Transverse colon (tissue), 4 donors: ENCODE measurements around the gene LMO1. TPM values are rescaled to one million over a fixed set of nuclear protein-coding genes. Genes with fewer than 3 reads are reported as not detected.

Experiments used
- DNase-seq: peaks from one replicate; pipeline ENCODE4 v3.0.0-alpha.2; 2019
- H3K27ac ChIP-seq, 4 donors: fragments of 200-600 bp; sonication (generic); 2 replicates each; pipeline ENCODE4 v1.5.1; 2016 to 2018; ENCODE audit warnings: inconsistent platforms in 4 of 4
- H3K27me3 ChIP-seq: fragments of 200-600 bp; sonication (generic); 2 replicates; pipeline ENCODE4 v1.5.1; 2017; ENCODE audit warnings: inconsistent platforms
- H3K36me3 ChIP-seq, 4 donors: fragments of 200-600 bp; sonication (generic); 2 replicates each; pipeline ENCODE4 v1.5.1; 2017 to 2019; ENCODE audit warnings: inconsistent platforms in 4 of 4
- H3K4me1 ChIP-seq, 4 donors: fragments of 200-600 bp; sonication (generic); 2 replicates each; pipeline ENCODE4 v1.5.1; 2017 to 2020; ENCODE audit warnings: inconsistent platforms in 4 of 4
- H3K4me3 ChIP-seq, 4 donors: fragments of 200-600 bp; sonication (generic); 1 replicate in 1 of 4; 2 replicates in 3 of 4; pipeline versions ENCODE4 v1.5.1 to v1.6.1; 2017 to 2019; ENCODE audit warnings: inconsistent platforms in 4 of 4
- H3K9me3 ChIP-seq, 2 donors: fragments of 200-600 bp; sonication (generic); 2 replicates each; pipeline ENCODE4 v1.5.1; 2017 to 2019; ENCODE audit warnings: inconsistent platforms in 2 of 2
- CTCF ChIP-seq, 5 experiments: fragments of 200-600 bp in 3 of 5; fragments of 450-650 bp in 2 of 5; sonication (generic) in 3 of 5; IDR thresholded peaks; 1 replicate in 2 of 5; 2 replicates in 3 of 5; pipeline ENCODE4 v1.5.1; 2016 to 2017; ENCODE audit warnings: antibody characterized with exemption in 5 of 5, inconsistent platforms in 3 of 5, mild to moderate bottlenecking in 2 of 5, moderate library complexity in 1 of 5
- EP300 ChIP-seq: sonication (generic); formaldehyde crosslinking; IDR thresholded peaks from one replicate; pipeline ENCODE4 v1.6.1; 2017; ENCODE audit warnings: antibody characterized with exemption, low read depth
- POLR2A ChIP-seq: fragments of 450-650 bp; IDR thresholded peaks from one replicate; pipeline ENCODE4 v1.6.1; 2016; ENCODE audit warnings: antibody characterized with exemption, mild to moderate bottlenecking, moderate library complexity
- POLR2AphosphoS5 ChIP-seq, 3 donors: sonication (generic); formaldehyde crosslinking; IDR thresholded peaks; one replicate each; pipeline ENCODE4 v1.6.1; 2016; ENCODE audit warnings: antibody characterized with exemption in 3 of 3
- WGBS, 2 donors: methylation state at CpG; one replicate each; pipeline ENCODE4 v1.1.5; 2018; ENCODE audit warnings: low coverage in 1 of 2; 5-methylcytosine and 5-hydroxymethylcytosine counted together
- in situ Hi-C, 4 donors: fragments of 200-750 bp; cut with MboI; loops; one replicate each; pipeline versions ENCODE4 v1.15.0 to v1.15.1; 2017; ENCODE audit warnings: low sequenced_read_pairs in 3 of 4, low pct_ligation_motif_present in 1 of 4, low pct_unique_long_range_greater_than_20kb in 1 of 4
- intact Hi-C: fragments of 100-400 bp; cut with DNase I; formaldehyde crosslinking; loops from one replicate; pipeline ENCODE4 v1.15.1; 2023; ENCODE audit warnings: low total_unique reads
- total RNA-seq, 4 donors: library from RNA; depleted of rRNA; stranded (reverse); fragments of >200 nt; gene quantifications; one replicate each; pipeline ENCODE4 v1.1.0, GENCODE V29; 2016

LMO1 gene
- total RNA-seq, 4 donors from 2014 or later, result not detected

- no peak overlapping the region for H3K4me3 ChIP-seq
- in situ Hi-C loops (loop anchor here in 3 of 4 donors (10.0 kb wide), 1 partner anchor 341 kb away; no protein-coding TSS in a partner anchor), intact Hi-C loops (loop anchor here (2.0 kb wide), 1 partner anchor 343 kb away; no protein-coding TSS in a partner anchor)
- peak; percentile 75 for DNase-seq
- 61% methylated on average over 13 of the region's 13 CpGs; no CpG with 5 or more reads in 1 of the 2 donors for WGBS, 2 donors
- H3K36me3 ChIP-seq, result no peaks in the 10 kb centered on the region
- no peaks in the 10 kb centered on the region for H3K27me3 ChIP-seq
- H3K27ac ChIP-seq, result peak overlapping the region in 2 of 4 donors; percentile 52 to 66
- no peak for TF ChIP-seq CTCF (IDR thresholded peaks at IDR 0.05)
- no peak for TF ChIP-seq POLR2A
- TF ChIP-seq EP300, result no peak
- TF ChIP-seq POLR2AphosphoS5 (IDR thresholded peaks at IDR 0.05), result peak in 1 of 3 donors; percentile 67
- peaks cover 0 to 29% (median 16%) of the 10 kb centered on the region in 4 donors for H3K4me1 ChIP-seq
- H3K9me3 ChIP-seq, result no peaks in the 10 kb centered on the region
Observed at GRCh38 chr11:8224161-8224591, 39.5 kb downstream of the LMO1 start.

GRCh38 chr11:8223513-8223900 is 40.2 kb downstream of the LMO1 start:
- Histone ChIP-seq H3K4me1 (peaks cover 0 to 25% (median 16%) of the 10 kb centered on the region in 4 donors), H3K27me3 (no peaks in the 10 kb centered on the region), H3K9me3 (no peaks in the 10 kb centered on the region), H3K36me3 (no peaks in the 10 kb centered on the region), H3K27ac (peak overlapping the region in 2 of 4 donors; percentile 19 to 66), H3K4me3 (no peak overlapping the region)
- TF ChIP-seq POLR2AphosphoS5 (IDR thresholded peaks at IDR 0.05) (no peak), CTCF (IDR thresholded peaks at IDR 0.05) (no peak), EP300 (no peak), POLR2A (no peak)
- intact Hi-C loops (no loop called here), in situ Hi-C loops (loop anchor here in 3 of 4 donors (10.0 kb wide), 1 partner anchor 341 kb away; no protein-coding TSS in a partner anchor)
- no peak for DNase-seq
- 77 to 83% methylated on average over 3 to 6 of the region's 6 CpGs for WGBS, 2 donors

GRCh38 chr11:8222820-8223512 is 40.7 kb downstream of the LMO1 start:
- Histone ChIP-seq H3K4me1 (peaks cover 0 to 25% (median 16%) of the 10 kb centered on the region in 4 donors), H3K27me3 (no peaks in the 10 kb centered on the region), H3K4me3 (no peak overlapping the region), H3K27ac (peak overlapping the region in 2 of 4 donors; percentile 28 to 66), H3K9me3 (no peaks in the 10 kb centered on the region), H3K36me3 (no peaks in the 10 kb centered on the region)
- no peak for TF ChIP-seq EP300
- TF ChIP-seq POLR2AphosphoS5 (IDR thresholded peaks at IDR 0.05), result no peak
- no peak for TF ChIP-seq POLR2A
- TF ChIP-seq CTCF (IDR thresholded peaks at IDR 0.05), result no peak
- intact Hi-C loops, result no loop called here
- in situ Hi-C loops, result loop anchor here in 3 of 4 donors (10.0 kb wide), 1 partner anchor 342 kb away; no protein-coding TSS in a partner anchor
- 66 to 100% methylated on average over 1 to 6 of the region's 6 CpGs for WGBS, 2 donors
- peak; percentile 60 for DNase-seq

- Histone ChIP-seq H3K36me3 (no peaks in the 10 kb centered on the region), H3K27me3 (no peaks in the 10 kb centered on the region), H3K9me3 (no peaks in the 10 kb centered on the region), H3K4me3 (no peak overlapping the region), H3K4me1 (peaks cover 0 to 25% (median 16%) of the 10 kb centered on the region in 4 donors), H3K27ac (peak overlapping the region in 1 of 4 donors; percentile 66)
- intact Hi-C loops, result no loop called here
- no peak for TF ChIP-seq POLR2AphosphoS5 (IDR thresholded peaks at IDR 0.05)
- no peak for TF ChIP-seq EP300
- no peak for TF ChIP-seq CTCF (IDR thresholded peaks at IDR 0.05)
- no peak for TF ChIP-seq POLR2A
- 57% methylated on average over 8 of the region's 8 CpGs; no CpG with 5 or more reads in 1 of the 2 donors for WGBS, 2 donors
- DNase-seq, result no peak
- in situ Hi-C loops, result loop anchor here in 3 of 4 donors (10.0 kb wide), 1 partner anchor 343 kb away; no protein-coding TSS in a partner anchor
Observed at GRCh38 chr11:8221917-8222495, 41.7 kb downstream of the LMO1 start.
